Adipose tissue (tissue), 3 donors: ENCODE data around the gene ICAM1. TPM values are rescaled to one million over a fixed set of nuclear protein-coding genes. Genes with fewer than 3 reads are reported as not detected.
"Not testable (repeated sequence)": the region's sequence is repeated elsewhere in the genome, so short reads cannot be mapped to it uniquely, and the experiment has no call there.

Source experiments
- H3K27ac ChIP-seq: one replicate; pipeline ENCODE4 v1.5.1; 2013; ENCODE audit warnings: low read depth, low read length
- WGBS, 3 donors: extraction: QIAGEN DNeasy Blood & Tissue Kit; methylation state at CpG; one replicate each; pipeline ENCODE4 v1.1.7; 2013; 5-methylcytosine and 5-hydroxymethylcytosine counted together
- polyA plus RNA-seq, 3 donors: library from polyadenylated mRNA; stranded (reverse); fragments of 200-250 nt; gene quantifications; one replicate each; pipeline ENCODE4 v1.2.3, GENCODE V29; 2013
- donor health status: healthy with polysubstance abuse.
- donor health status: Bipolar disorder and iron deficiency.
- donor health status: healthy.

The ICAM1 gene
- polyA plus RNA-seq, 3 donors: 5.6 to 134 (median 26.0) TPM

- 43 to 60% (median 49%) methylated on average over 6 of the region's 6 CpGs for WGBS, 3 donors
- peak overlapping the region; percentile 32 for H3K27ac ChIP-seq
These were observed 2.8 kb upstream of the ICAM1 start for GRCh38 chr19:10268071-10268470.

GRCh38 chr19:10269333-10270179, 1.4 kb upstream of the ICAM1 start:
- WGBS, 3 donors: 3 to 4% (median 4%) methylated on average over 59 of the region's 59 CpGs
- H3K27ac ChIP-seq: peak overlapping the region; percentile 94

GRCh38 chr19:10270180-10270615, 722 bp upstream of the ICAM1 start:
- peak overlapping the region; percentile 94 for H3K27ac ChIP-seq
- WGBS, 3 donors: 2 to 3% (median 3%) methylated on average over 33 to 37 of the region's 37 CpGs

- 21 to 30% (median 28%) methylated on average over 12 of the region's 12 CpGs for WGBS, 3 donors
- peak overlapping the region; percentile 66 for H3K27ac ChIP-seq
These were observed 695 bp downstream of the ICAM1 start for GRCh38 chr19:10271543-10272086.

- 77 to 92% (median 90%) methylated on average over 10 of the region's 10 CpGs for WGBS, 3 donors
- no peak overlapping the region for H3K27ac ChIP-seq
These were observed 3.7 kb downstream of the ICAM1 start for GRCh38 chr19:10274589-10274988.

- no peak overlapping the region for H3K27ac ChIP-seq
- 82 to 93% (median 91%) methylated on average over 9 of the region's 9 CpGs for WGBS, 3 donors
These were observed 7.1 kb downstream of the ICAM1 start for GRCh38 chr19:10277795-10278589.

GRCh38 chr19:10278935-10279334, 8.0 kb downstream of the ICAM1 start:
- 76 to 100% (median 97%) methylated on average over 1 of the region's 1 CpG for WGBS, 3 donors
- H3K27ac ChIP-seq: no peak overlapping the region

- no peak overlapping the region for H3K27ac ChIP-seq
- 77 to 82% (median 81%) methylated on average over 5 of the region's 5 CpGs for WGBS, 3 donors
These were observed 9.0 kb downstream of the ICAM1 start for GRCh38 chr19:10279737-10280442.

GRCh38 chr19:10282043-10282442, 11.1 kb downstream of the ICAM1 start:
- not testable (repeated sequence) for H3K27ac ChIP-seq
- WGBS, 3 donors: 89 to 100% (median 97%) methylated on average over 5 of the region's 5 CpGs

- 61 to 89% (median 84%) methylated on average over 22 to 23 of the region's 23 CpGs for WGBS, 3 donors
- no peak overlapping the region for H3K27ac ChIP-seq
These were observed 12.6 kb downstream of the ICAM1 start for GRCh38 chr19:10283301-10284064.

- 88 to 95% (median 91%) methylated on average over 34 of the region's 34 CpGs for WGBS, 3 donors
These were observed 13.4 kb downstream of the ICAM1 start for GRCh38 chr19:10284065-10284959.

GRCh38 chr19:10284960-10285278, 14.0 kb downstream of the ICAM1 start:
- 93 to 97% (median 94%) methylated on average over 13 of the region's 13 CpGs for WGBS, 3 donors
- no peak overlapping the region for H3K27ac ChIP-seq

More at GRCh38 chr19:10284065-10284959, 13.4 kb downstream of the ICAM1 start:
- H3K27ac ChIP-seq: no peak overlapping the region

GRCh38 chr19:10285393-10285792, 14.5 kb downstream of the ICAM1 start:
- no peak overlapping the region for H3K27ac ChIP-seq
- WGBS, 3 donors: 87 to 94% (median 89%) methylated on average over 4 of the region's 4 CpGs

- no peak within 1 kb of the TSS for H3K27ac ChIP-seq
- WGBS, 3 donors: 2 to 5% (median 4%) methylated on average over 51 to 59 of the region's 59 CpGs
These were observed 16.1 kb downstream of the ICAM1 start, which contains the start of gene ICAM4 for GRCh38 chr19:10286803-10287737. Gene ICAM4, plus strand, starts transcription at chr19:10286955. Its CDS starts 58 bp downstream, at chr19:10287013.

- WGBS, 3 donors: 4 to 9% (median 5%) methylated on average over 23 of the region's 23 CpGs
- H3K27ac ChIP-seq: no peak overlapping the region
These were observed 17.8 kb downstream of the ICAM1 start for GRCh38 chr19:10288662-10289166.
